Sigmoid colon (tissue), 7 donors: Measurements from ENCODE around the gene CASTOR2. TPM values are rescaled to one million over a fixed set of nuclear protein-coding genes. Genes with fewer than 3 reads are reported as not detected.
"Not testable (repeated sequence)": the region's sequence is repeated elsewhere in the genome, so short reads cannot be mapped to it uniquely, and the experiment has no call there.

Experiments used
- DNase-seq: peaks from one replicate; pipeline ENCODE4 v3.0.0-alpha.2; 2019
- H3K27ac ChIP-seq, 4 donors: fragments of 200-600 bp; sonication (generic); one replicate each; pipeline ENCODE4 v1.5.1; 2016 to 2019; ENCODE audit warnings: mild to moderate bottlenecking in 1 of 4
- H3K27me3 ChIP-seq, 3 donors: fragments of 200-600 bp; sonication (generic); one replicate each; pipeline ENCODE4 v1.5.1; 2019; ENCODE audit warnings: mild to moderate bottlenecking in 1 of 3
- H3K36me3 ChIP-seq, 4 donors: fragments of 200-600 bp; sonication (generic); one replicate each; pipeline ENCODE4 v1.5.1; 2016 to 2019
- H3K4me1 ChIP-seq, 4 donors: fragments of 200-600 bp; sonication (generic); one replicate each; pipeline ENCODE4 v1.5.1; 2017 to 2019
- H3K4me3 ChIP-seq, 4 donors: fragments of 200-600 bp; sonication (generic); one replicate each; pipeline ENCODE4 v1.5.1; 2017 to 2019; ENCODE audit warnings: mild to moderate bottlenecking in 2 of 4, moderate library complexity in 1 of 4
- H3K9me3 ChIP-seq, 4 donors: fragments of 200-600 bp in 3 of 4; sonication (generic) in 3 of 4; one replicate each; pipeline versions ENCODE4 v1.5.1 to v1.6.1; 2013 to 2019
- EP300 ChIP-seq, 4 donors: sonication (generic); formaldehyde crosslinking; IDR thresholded peaks; one replicate each; pipeline ENCODE4 v1.6.1; 2017; ENCODE audit warnings: antibody characterized with exemption in 4 of 4
- POLR2A ChIP-seq, 2 donors: fragments of 450-650 bp; IDR thresholded peaks; one replicate each; pipeline ENCODE4 v1.6.1; 2016; ENCODE audit warnings: antibody characterized with exemption in 2 of 2, mild to moderate bottlenecking in 2 of 2, moderate library complexity in 2 of 2
- POLR2AphosphoS5 ChIP-seq, 4 donors: sonication (generic); formaldehyde crosslinking; IDR thresholded peaks; one replicate each; pipeline ENCODE4 v1.6.1; 2017; ENCODE audit warnings: antibody characterized with exemption in 4 of 4
- WGBS, 2 donors: extraction: QIAGEN DNeasy Blood & Tissue Kit; methylation state at CpG; one replicate each; pipeline ENCODE4 v1.1.7; 2013; 5-methylcytosine and 5-hydroxymethylcytosine counted together
- intact Hi-C: fragments of 100-400 bp; cut with DNase I; formaldehyde crosslinking; loops from one replicate; pipeline ENCODE4 v1.15.1; 2023
- polyA plus RNA-seq, 3 donors: library from polyadenylated mRNA; stranded (reverse); fragments of 200-250 nt; gene quantifications; one replicate each; pipeline ENCODE4 v1.2.3, GENCODE V29; 2013
- total RNA-seq, 4 donors: library from RNA; depleted of rRNA; stranded (reverse); fragments of >200 nt; gene quantifications; one replicate each; pipeline ENCODE4 v1.1.0, GENCODE V29; 2016
- TF ChIP-seq, protein P1 (sequence below), 4 experiments: fragments of 450-650 bp in 3 of 4; fragments of 200-600 bp in 1 of 4; IDR thresholded peaks; one replicate each; pipeline ENCODE4 v1.5.1; 2016 to 2019; ENCODE audit warnings: antibody characterized with exemption in 4 of 4, mild to moderate bottlenecking in 3 of 4, moderate library complexity in 2 of 4
- donor health status: healthy with polysubstance abuse.
- donor health status: Bipolar disorder and iron deficiency.
- donor health status: healthy.

Gene CASTOR2
- total and polyA plus RNA-seq, 7 donors = 1.7 to 23.3 (median 8.9) TPM

DNA sequence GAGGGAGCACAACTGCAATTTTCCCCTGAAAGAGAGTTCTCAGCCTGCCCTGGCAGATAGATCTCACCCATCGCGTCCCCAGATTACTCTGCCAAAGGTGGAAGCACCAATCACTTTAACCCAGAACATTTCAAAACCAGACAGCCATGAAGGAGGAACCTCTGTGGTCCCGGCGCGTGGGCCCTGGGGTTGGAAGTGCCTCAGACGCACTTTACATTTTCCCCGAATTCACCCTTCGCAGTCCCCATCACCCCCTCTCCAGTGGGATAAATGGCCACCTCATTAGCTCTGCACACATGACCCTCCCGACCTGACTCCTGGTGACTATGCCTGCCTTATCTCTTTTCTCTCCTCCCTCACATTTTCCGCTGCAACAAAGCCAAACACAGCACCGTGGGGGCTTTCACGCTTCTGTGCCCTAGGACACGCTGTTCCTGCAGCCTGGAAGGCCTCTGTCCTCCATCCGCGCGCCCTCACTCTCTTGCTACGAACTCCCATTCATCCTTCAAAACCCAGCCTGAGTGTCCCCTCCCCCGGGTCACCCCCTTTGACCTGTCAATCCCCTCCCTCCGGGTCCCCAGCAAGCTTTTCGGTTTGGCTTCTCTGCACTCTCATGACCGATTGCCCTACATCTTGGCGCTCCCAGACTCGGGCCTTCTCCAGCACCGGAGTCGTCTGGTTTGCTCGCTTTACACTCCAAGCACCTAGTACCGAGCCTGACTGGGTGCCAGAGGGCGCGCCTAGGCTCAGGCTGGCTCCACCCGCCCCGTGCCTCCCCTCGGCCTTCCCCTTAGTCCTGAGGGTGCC, 598 bp upstream of the CASTOR2 start:
- Histone ChIP-seq H3K4me3 (peak overlapping the region in 3 of 4 donors; percentile 27 to 38 (median 33)), H3K27ac (peak overlapping the region in 1 of 4 donors; percentile 31)
- H3K36me3 ChIP-seq, H3K4me1 ChIP-seq, intact Hi-C loops, H3K9me3 ChIP-seq, DNase-seq, H3K27me3 ChIP-seq: not testable (repeated sequence)
- 49 to 50% methylated on average over 22 of the region's 32 CpGs for WGBS, 2 donors

DNA sequence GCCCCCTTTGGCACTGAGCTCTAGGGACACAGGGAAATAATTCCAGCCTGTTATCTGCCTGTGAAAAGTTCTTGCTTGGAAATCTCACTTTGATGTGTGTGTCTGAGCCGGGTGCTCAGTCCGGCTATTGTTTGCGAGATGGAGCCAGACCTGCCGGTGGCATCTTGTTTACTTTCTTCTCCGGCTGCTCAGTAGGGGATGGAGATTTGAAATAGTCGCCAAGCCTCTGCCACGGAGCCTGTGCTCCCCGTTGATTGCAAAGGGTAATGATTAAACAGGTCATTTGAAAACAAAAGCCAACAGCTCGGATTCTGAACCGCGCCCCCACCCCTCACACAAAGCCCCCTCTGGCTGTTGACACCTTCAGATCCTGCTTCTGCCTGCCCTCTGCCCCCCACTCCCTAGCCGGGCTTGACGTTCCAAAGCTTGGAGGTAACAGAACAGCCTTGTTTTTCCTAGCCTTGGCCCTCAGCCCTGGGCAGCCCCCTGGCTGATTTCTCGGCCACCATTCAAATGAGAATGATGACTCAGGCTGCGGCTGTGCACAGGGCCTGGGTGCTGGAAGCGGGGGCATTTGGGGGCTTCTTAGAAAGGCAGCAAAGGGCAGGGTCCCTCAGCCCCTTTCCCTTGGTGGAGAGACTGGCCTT, 1.8 kb downstream of the CASTOR2 start:
- WGBS, 2 donors = no CpG with 5 or more reads among the region's 16 CpGs
- intact Hi-C loops = not testable (repeated sequence)

DNA sequence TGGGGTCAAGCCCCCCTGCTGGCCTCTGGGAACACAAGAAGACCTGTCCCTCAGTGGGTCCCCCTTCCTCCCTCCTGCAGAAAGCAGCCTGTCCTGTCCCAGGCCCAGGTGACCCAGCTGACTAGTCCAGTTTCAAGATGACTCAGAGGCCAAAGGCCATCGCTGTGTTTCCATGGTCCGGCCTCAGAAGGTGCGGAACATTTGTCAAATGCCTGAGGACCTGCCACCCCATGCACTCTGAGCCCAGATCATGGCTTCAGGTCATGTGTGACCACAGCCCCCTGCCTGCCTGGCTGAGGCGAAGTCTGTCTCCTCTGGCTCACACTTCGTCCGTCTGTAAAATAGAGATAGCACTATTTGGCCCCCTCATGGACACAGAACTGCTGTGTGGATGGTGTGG, 2.4 kb downstream of the CASTOR2 start:
- H3K9me3 ChIP-seq, H3K36me3 ChIP-seq, H3K4me1 ChIP-seq, intact Hi-C loops, DNase-seq, H3K27me3 ChIP-seq, H3K27ac ChIP-seq, H3K4me3 ChIP-seq: not testable (repeated sequence)
- 85% methylated on average over 3 of the region's 6 CpGs; no CpG with 5 or more reads in 1 of the 2 donors for WGBS, 2 donors

More for the DNA sequence above, 1.8 kb downstream of the CASTOR2 start:
- H3K27me3 ChIP-seq, DNase-seq, H3K27ac ChIP-seq, H3K36me3 ChIP-seq, H3K4me3 ChIP-seq, H3K9me3 ChIP-seq, H3K4me1 ChIP-seq: not testable (repeated sequence)

DNA sequence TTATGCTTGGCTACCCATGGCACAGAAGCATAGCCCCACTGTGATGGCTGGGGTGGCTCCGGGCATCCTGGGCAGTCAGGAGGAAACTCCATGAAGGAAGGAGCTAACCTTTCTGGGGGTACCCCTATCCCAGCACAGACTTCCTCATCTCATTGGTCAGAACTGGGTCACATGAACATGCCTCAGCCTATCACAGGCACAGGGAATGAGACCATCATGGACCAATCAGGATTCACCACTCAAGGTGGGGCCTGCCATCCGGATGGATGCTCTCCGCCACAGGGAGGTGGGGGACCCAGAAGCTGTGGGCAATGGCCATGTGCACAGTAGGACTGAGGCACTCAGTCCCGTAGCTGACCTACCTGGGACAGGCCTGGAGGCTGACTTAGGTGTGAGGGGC, 6.9 kb downstream of the CASTOR2 start:
- H3K9me3 ChIP-seq, H3K4me1 ChIP-seq, H3K27ac ChIP-seq, DNase-seq, intact Hi-C loops, H3K27me3 ChIP-seq, H3K36me3 ChIP-seq, H3K4me3 ChIP-seq: not testable (repeated sequence)
- no CpG with 5 or more reads among the region's 4 CpGs for WGBS, 2 donors

DNA sequence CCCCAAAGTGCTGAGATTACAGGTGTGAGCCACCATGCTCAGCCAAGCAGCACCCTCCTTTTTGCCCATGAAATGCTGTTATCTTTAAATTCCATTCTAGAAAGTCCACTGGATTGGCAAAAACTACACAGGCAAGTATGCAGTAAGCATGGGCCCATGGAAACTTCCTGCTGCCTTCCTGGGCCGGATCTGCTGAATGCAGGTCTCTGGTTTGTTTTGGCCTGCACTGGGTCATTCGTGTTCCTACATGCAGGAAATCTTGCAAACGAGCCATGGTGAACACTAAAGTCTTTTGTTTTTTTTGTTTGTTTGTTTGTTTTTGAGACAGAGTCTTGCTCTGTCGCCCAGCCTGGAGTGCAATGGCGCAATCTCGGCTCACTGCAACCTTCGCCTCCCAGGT, 7.9 kb downstream of the CASTOR2 start:
- WGBS, 2 donors = 79 to 89% methylated on average over 6 of the region's 7 CpGs
- H3K9me3 ChIP-seq, H3K27ac ChIP-seq, H3K27me3 ChIP-seq, DNase-seq, H3K36me3 ChIP-seq, H3K4me1 ChIP-seq, intact Hi-C loops, H3K4me3 ChIP-seq: not testable (repeated sequence)

DNA sequence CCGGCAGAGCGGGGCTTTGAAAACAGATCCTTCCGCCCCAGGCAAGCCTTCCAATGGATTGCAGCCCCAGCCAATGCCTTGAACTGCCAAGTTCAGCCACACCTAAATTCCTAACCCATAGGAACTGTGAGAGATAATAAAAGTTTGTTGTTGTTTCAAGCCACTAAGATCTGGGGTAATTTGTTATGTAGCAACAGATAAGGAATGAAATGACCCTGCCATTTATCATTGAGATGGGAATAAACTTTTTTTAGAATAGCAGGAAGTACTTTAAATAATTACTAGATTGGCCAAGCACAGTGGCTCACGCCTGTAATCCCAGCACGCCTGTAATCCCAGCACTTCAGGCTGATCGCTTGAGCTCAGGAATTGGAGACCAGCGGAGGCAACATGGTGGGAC, 11.5 kb downstream of the CASTOR2 start:
- H3K9me3 ChIP-seq, intact Hi-C loops, DNase-seq, H3K27ac ChIP-seq, H3K4me1 ChIP-seq, H3K27me3 ChIP-seq, H3K36me3 ChIP-seq, H3K4me3 ChIP-seq: not testable (repeated sequence)
- 67 to 98% methylated on average over 3 of the region's 7 CpGs for WGBS, 2 donors

DNA sequence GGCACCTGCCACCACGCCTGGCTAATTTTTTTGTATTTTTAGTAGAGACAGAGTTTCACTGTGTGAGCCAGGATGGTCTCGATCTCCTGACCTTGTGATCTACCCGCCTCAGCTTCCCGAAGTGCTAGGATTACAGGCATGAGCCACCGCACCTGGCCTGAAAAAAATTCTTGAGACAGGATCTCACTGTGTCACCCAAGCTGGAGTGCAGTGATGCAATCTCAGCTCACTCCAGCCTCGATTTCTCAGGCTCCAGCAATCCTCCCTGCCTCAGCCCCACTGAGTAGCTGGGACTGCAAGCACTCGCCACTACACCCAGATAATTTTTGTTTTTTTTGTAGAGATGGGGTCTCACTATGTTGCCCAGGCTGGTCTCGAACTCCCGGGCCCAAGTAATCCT, 13.0 kb downstream of the CASTOR2 start:
- H3K4me3 ChIP-seq, intact Hi-C loops, H3K4me1 ChIP-seq, H3K27me3 ChIP-seq, H3K27ac ChIP-seq, H3K9me3 ChIP-seq, H3K36me3 ChIP-seq, DNase-seq: not testable (repeated sequence)
- 95 to 99% methylated on average over 6 to 7 of the region's 9 CpGs for WGBS, 2 donors

DNA sequence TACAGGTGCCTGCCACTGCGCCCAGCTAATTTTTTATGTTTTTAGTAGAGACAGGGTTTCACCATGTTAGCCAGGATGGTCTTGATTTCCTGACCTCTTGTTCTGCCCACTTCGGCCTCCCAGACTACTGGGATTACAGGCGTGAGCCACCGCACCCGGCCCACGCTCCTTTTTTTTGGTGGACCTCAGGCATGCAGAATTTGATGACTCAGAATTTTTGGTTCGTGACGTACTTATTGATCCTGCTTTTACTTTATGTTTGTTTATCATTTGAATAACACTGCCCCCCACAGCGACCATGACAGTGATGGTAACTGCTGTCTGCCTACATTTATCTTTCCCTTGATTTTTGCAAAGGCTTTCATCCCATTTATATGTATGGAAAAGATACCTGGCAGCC, 23.9 kb downstream of the CASTOR2 start:
- WGBS, 2 donors = 91 to 94% methylated on average over 9 of the region's 9 CpGs
- intact Hi-C loops, H3K4me3 ChIP-seq, H3K36me3 ChIP-seq, H3K4me1 ChIP-seq, DNase-seq, H3K27me3 ChIP-seq, H3K9me3 ChIP-seq, H3K27ac ChIP-seq: not testable (repeated sequence)

DNA sequence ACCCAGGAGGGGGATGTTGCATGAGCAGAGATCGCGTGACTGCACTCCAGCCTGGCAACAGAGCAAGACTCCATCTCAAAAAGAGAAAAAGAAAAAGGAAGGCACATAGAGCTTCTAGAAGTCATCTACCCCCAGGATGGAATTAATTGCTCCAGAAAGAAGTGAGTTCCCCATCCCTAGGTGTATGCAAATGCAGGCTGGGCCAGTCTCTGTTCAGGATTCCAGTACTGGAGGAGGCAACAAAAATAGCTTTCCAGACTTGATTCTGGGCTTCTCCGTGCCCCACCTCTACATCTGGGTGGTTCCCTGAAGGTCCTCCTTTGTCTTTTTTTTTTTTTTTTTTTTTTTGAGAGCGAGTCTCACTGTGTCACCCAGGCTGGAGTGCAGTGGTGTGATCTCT, 28.6 kb downstream of the CASTOR2 start:
- Histone ChIP-seq H3K27me3 (no peaks in the 10 kb centered on the region), H3K4me1 (peaks cover 0 to 12% (median 10%) of the 10 kb centered on the region in 4 donors), H3K4me3 (no peak overlapping the region), H3K27ac (peak overlapping the region in 1 of 4 donors; percentile 43), H3K9me3 (no peaks in the 10 kb centered on the region), H3K36me3 (no peaks in the 10 kb centered on the region)
- no peak for TF ChIP-seq EP300 (IDR thresholded peaks at IDR 0.05)
- TF ChIP-seq POLR2AphosphoS5 (IDR thresholded peaks at IDR 0.05) = no peak
- TF ChIP-seq POLR2A (IDR thresholded peaks at IDR 0.05) = no peak
- TF ChIP-seq, protein P1, sequence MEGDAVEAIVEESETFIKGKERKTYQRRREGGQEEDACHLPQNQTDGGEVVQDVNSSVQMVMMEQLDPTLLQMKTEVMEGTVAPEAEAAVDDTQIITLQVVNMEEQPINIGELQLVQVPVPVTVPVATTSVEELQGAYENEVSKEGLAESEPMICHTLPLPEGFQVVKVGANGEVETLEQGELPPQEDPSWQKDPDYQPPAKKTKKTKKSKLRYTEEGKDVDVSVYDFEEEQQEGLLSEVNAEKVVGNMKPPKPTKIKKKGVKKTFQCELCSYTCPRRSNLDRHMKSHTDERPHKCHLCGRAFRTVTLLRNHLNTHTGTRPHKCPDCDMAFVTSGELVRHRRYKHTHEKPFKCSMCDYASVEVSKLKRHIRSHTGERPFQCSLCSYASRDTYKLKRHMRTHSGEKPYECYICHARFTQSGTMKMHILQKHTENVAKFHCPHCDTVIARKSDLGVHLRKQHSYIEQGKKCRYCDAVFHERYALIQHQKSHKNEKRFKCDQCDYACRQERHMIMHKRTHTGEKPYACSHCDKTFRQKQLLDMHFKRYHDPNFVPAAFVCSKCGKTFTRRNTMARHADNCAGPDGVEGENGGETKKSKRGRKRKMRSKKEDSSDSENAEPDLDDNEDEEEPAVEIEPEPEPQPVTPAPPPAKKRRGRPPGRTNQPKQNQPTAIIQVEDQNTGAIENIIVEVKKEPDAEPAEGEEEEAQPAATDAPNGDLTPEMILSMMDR (IDR thresholded peaks at IDR 0.05) = no peak
- 93 to 98% methylated on average over 4 of the region's 4 CpGs for WGBS, 2 donors
- DNase-seq = no peak
- intact Hi-C loops = no loop called here

DNA sequence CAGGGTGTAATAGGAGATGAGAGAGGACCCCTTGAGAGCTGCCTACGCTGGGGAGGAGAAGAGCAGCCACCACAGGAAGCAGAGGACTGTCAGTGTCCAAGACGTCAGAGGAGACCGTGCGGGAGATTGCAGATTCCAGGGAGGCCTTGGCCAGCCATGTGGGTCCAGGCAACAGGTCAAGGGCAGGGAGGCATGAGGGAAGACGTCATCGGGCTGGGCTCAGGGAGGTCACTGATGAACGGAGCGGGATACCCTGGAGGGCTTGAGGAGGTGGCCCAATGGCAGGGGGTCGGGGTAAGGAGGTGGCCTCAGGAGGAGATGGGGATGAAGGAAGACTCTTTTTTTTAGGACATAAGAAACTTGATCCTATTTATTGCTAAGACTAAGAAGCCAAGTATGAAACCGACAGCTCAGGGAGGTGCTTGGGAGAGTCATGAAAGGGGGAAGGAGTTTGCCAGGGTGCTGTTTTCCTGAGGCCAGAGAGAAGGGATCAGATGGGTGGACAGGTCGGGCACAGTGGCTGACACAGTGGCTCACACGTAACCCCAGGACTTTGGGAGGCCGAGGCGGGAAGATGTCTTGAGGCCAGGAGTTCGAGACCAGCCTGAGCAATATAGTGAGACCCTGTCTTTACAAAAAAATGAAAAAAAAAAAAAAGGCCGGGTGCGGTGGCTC, 30.5 kb downstream of the CASTOR2 start:
- WGBS, 2 donors = 90 to 93% methylated on average over 17 of the region's 17 CpGs
- DNase-seq = not testable (repeated sequence)

DNA sequence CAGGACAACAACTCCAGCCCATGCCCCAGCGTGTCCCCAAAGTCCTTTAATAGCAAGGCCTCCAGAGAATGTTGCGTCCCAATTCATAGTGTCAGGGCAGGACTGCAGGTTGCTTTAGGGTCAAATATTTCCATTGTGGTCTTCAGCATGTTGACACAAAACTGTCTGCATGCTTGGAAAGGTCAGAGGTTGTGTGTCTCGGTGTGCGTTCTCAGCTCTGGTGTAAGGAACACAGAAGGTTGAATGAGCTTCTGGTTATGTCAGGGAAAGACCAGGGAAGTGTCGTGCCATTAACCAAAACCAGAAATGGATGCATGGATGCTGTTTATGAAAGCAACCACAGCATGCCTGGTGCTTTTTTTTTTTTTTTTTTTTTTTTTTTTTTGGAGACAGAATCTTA, 31.9 kb downstream of the CASTOR2 start:
- intact Hi-C loops, H3K4me3 ChIP-seq, H3K36me3 ChIP-seq, H3K27ac ChIP-seq, DNase-seq, H3K27me3 ChIP-seq, H3K9me3 ChIP-seq: not testable (repeated sequence)
- WGBS, 2 donors = 88 to 90% methylated on average over 5 of the region's 5 CpGs
- H3K4me1 ChIP-seq = peaks cover 0 to 12% (median 10%) of the 10 kb centered on the region in 4 donors

More for the DNA sequence above, 30.5 kb downstream of the CASTOR2 start:
- H3K4me1 ChIP-seq = peaks cover 0 to 12% (median 10%) of the 10 kb centered on the region in 4 donors
- intact Hi-C loops, H3K36me3 ChIP-seq, H3K27me3 ChIP-seq, H3K4me3 ChIP-seq, H3K9me3 ChIP-seq: not testable (repeated sequence)
- H3K27ac ChIP-seq = peak overlapping the region in 1 of 4 donors; percentile 43
